GM12878 (cell line): ENCODE measurements around the gene OXT. TPM values are rescaled to one million over a fixed set of nuclear protein-coding genes. Genes with fewer than 3 reads are reported as not detected.

Experiments used
- ATAC-seq: fragments of 200-7000 bp; cut with Tn5 transposase; 3 replicates; pipeline ENCODE4 v1.9.1; 2020; ENCODE audit warnings: mild to moderate bottlenecking, moderate library complexity
- BruUV-seq: library from RNA; stranded (reverse); fragments of 400-500 nt; replicated peaks from 2 replicates; lab custom pipeline; 2021; lab: Mats Ljungman, UMichigan
- CTCF ChIA-PET: fragments of 300-600 bp; sonication (Branson Sonifier 250); formaldehyde crosslinking; extraction: SDS; loops from one replicate; lab custom pipeline; 2021; ENCODE audit warnings: inconsistent platforms; lab: Yijun Ruan, JAX
- POLR2A ChIA-PET: fragments of 350-600 bp; formaldehyde crosslinking; extraction: SDS; loops from one replicate; lab custom pipeline; 2021; ENCODE audit warnings: inconsistent platforms; lab: Charles Lee
- RAD21 ChIA-PET: fragments of 300-600 bp; sonication (Branson Sonifier 250); formaldehyde crosslinking; loops from one replicate; lab custom pipeline; 2023; ENCODE audit warnings: antibody characterized with exemption; ENCODE audit not compliant: unreplicated experiment; lab: Charles Lee
- SMC1A ChIA-PET: fragments of 300-600 bp; sonication (Branson Sonifier 250); formaldehyde crosslinking; loops from one replicate; lab custom pipeline; 2023; ENCODE audit not compliant: unreplicated experiment, uncharacterized antibody; lab: Charles Lee
- DNase-seq: peaks from one replicate; pipeline ENCODE4 v3.0.0-alpha.2; 2011; ENCODE audit warnings: low read depth, low spot score
- FAIRE-seq: peaks from 3 replicates; lab custom pipeline; 2011; peaks lifted over from hg19 to GRCh38; lab: Jason Lieb, UNC
- H2AFZ ChIP-seq: 2 replicates; pipeline ENCODE4 v1.6.0; 2011; ENCODE audit warnings: low read depth, low read length, control low read depth; ENCODE audit not compliant: control insufficient read depth
- H3K27ac ChIP-seq: 2 replicates; pipeline ENCODE4 v1.5.1; 2011; ENCODE audit warnings: control low read depth; ENCODE audit not compliant: control insufficient read depth, insufficient read depth
- H3K27me3 ChIP-seq, 2 experiments: replicated peaks in 1 of 2; 2 replicates each; pipeline versions ENCODE4 v1.6.0 to v1.6.1; 2011; ENCODE audit warnings: low read length in 1 of 2; ENCODE audit not compliant: control insufficient read depth in 2 of 2, insufficient read depth in 2 of 2
- H3K36me3 ChIP-seq, 2 experiments: 2 replicates each; pipeline ENCODE4 v1.5.1; 2011; ENCODE audit warnings: low read length in 1 of 2; ENCODE audit not compliant: control insufficient read depth in 2 of 2, insufficient read depth in 2 of 2
- H3K4me1 ChIP-seq: 2 replicates; pipeline ENCODE4 v1.6.1; 2011; ENCODE audit warnings: mild to moderate bottlenecking, low read length, moderate library complexity, mixed read lengths; ENCODE audit not compliant: control insufficient read depth, insufficient read depth
- H3K4me2 ChIP-seq: 2 replicates; pipeline ENCODE4 v1.6.0; 2011; ENCODE audit warnings: control low read depth; ENCODE audit not compliant: control insufficient read depth, insufficient read depth
- H3K4me3 ChIP-seq: fragments of 200-600 bp; sonication (generic); 2 replicates; pipeline ENCODE4 v1.5.1; 2016
- H3K79me2 ChIP-seq: 2 replicates; pipeline ENCODE4 v1.6.0; 2011; ENCODE audit warnings: low read length; ENCODE audit not compliant: control insufficient read depth, insufficient read depth
- H3K9ac ChIP-seq: 2 replicates; pipeline ENCODE4 v1.8.0; 2011; ENCODE audit warnings: low read length, control low read depth, mixed read lengths; ENCODE audit not compliant: control insufficient read depth, insufficient read depth
- H3K9me3 ChIP-seq: replicated peaks from 3 replicates; pipeline ENCODE4 v1.5.1; 2011; ENCODE audit warnings: mild to moderate bottlenecking, low read length; ENCODE audit not compliant: control insufficient read depth, insufficient read depth
- H4K20me1 ChIP-seq: 2 replicates; pipeline ENCODE4 v1.6.0; 2011; ENCODE audit not compliant: control insufficient read depth, insufficient read depth
- POLR2AphosphoS2 ChIP-seq: IDR thresholded peaks from 2 replicates; pipeline ENCODE4 v1.6.1; 2011; ENCODE audit warnings: low read depth, mild to moderate bottlenecking, low read length, improper control_type of control experiment, moderate library complexity
- WGBS: methylation state at CpG from one replicate; pipeline ENCODE4 v1.1.6; 2016; ENCODE audit warnings: low lambda C conversion rate; ENCODE audit not compliant: insufficient replicate concordance, insufficient coverage; ENCODE audit errors: missing lambda C conversion rate; 5-methylcytosine and 5-hydroxymethylcytosine counted together
- in situ Hi-C: fragments of 300-500 bp; cut with MboI; formaldehyde crosslinking; loops from 9 replicates; pipeline ENCODE4 v1.14.3; 2018; ENCODE audit warnings: mixed read lengths
- intact Hi-C: fragments of 100-400 bp; cut with micrococcal nuclease; formaldehyde crosslinking; loops from one replicate; pipeline ENCODE4 v1.14.2; 2022; ENCODE audit not compliant: unreplicated experiment
- polyA plus RNA-seq, 11 experiments: library from polyadenylated mRNA; depleted of rRNA in 4 of 11; unstranded in 6 of 11; stranded (reverse) in 5 of 11; fragments of >200 nt; fragmentation: Nextera tagmentation in 4 of 11; fragmentation: Illumina TruSeq in 1 of 11; extraction: Ambion mirVana in 4 of 11; extraction: Trizol in 1 of 11; gene quantifications; 1 replicate in 1 of 11; 2 replicates in 10 of 11; pipeline versions ENCODE4 v1.2.1 to v1.2.3, GENCODE V29; 2011 to 2016; ENCODE audit warnings: inconsistent platforms in 2 of 11, missing spikeins in 2 of 11, low read depth in 1 of 11
- total RNA-seq, 4 experiments: library from RNA; depleted of rRNA in 3 of 4; stranded (reverse); fragments of >200 nt in 3 of 4; fragmentation: Illumina TruSeq in 1 of 4; extraction: Trizol in 1 of 4; gene quantifications; 2 replicates each; pipeline versions ENCODE4 v1.2.1 to v1.2.3, GENCODE V29; 2013 to 2021
- TF ChIP-seq, protein P1 (sequence below): fragments of 450-650 bp; IDR thresholded peaks from 2 replicates; pipeline ENCODE4 v1.6.1; 2016; ENCODE audit warnings: mild to moderate bottlenecking
- TF ChIP-seq, protein P2 (sequence below): IDR thresholded peaks from 2 replicates; pipeline ENCODE4 v1.6.1; 2011; ENCODE audit warnings: mild to moderate bottlenecking, low read depth, low read length, moderate library complexity; ENCODE audit not compliant: insufficient replicate concordance
- TF ChIP-seq, protein P3 (sequence below): fragments of 450-650 bp; IDR thresholded peaks from 2 replicates; pipeline ENCODE4 v1.6.1; 2016; ENCODE audit warnings: mild to moderate bottlenecking

OXT gene
- total and polyA plus RNA-seq, 10 of the 15 experiments (the other 5 are each of a cell fraction or from before 2014, with no cell fraction given) = not detected

GRCh38 chr20:3046677-3047462, 24.6 kb upstream of the OXT start:
- ChIA-PET POLR2A (interaction anchor here (1.8 kb wide), 1 partner anchor 114 kb away, joined by 13 read pairs; no protein-coding TSS in a partner anchor), SMC1A (no interaction called here), RAD21 (no interaction called here), CTCF (no interaction called here)
- in situ Hi-C loops = no loop called here
- Histone ChIP-seq H3K27ac (peak overlapping the region; percentile 87), H3K9me3 (no peaks in the 10 kb centered on the region), H3K27me3 (no peaks in the 10 kb centered on the region), H2AFZ (peak overlapping the region; percentile 61), H4K20me1 (no peaks in the 10 kb centered on the region), H3K4me3 (peak overlapping the region; percentile 80), H3K79me2 (peaks cover 13% of the 10 kb centered on the region), H3K9ac (peak overlapping the region; percentile 65), H3K4me2 (peak overlapping the region; percentile 70), H3K4me1 (no peaks in the 10 kb centered on the region; the same call in 1 of the 2 replicates), H3K36me3 (peaks cover 4 to 6% of the 10 kb centered on the region in 2 experiments; a peak in 2 of 4 replicates)
- intact Hi-C loops = loop anchor here (10.0 kb wide), 1 partner anchor 158 kb away; the partner anchor contains the start of genes DDRGK1 and ITPA
- ATAC-seq (peak; percentile 5), DNase-seq (no peak), FAIRE-seq (no peak)
- no TSS peak for BruUV-seq
- WGBS = 47% methylated on average over 39 of the region's 39 CpGs
- TF ChIP-seq, protein P1, sequence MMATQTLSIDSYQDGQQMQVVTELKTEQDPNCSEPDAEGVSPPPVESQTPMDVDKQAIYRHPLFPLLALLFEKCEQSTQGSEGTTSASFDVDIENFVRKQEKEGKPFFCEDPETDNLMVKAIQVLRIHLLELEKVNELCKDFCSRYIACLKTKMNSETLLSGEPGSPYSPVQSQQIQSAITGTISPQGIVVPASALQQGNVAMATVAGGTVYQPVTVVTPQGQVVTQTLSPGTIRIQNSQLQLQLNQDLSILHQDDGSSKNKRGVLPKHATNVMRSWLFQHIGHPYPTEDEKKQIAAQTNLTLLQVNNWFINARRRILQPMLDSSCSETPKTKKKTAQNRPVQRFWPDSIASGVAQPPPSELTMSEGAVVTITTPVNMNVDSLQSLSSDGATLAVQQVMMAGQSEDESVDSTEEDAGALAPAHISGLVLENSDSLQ = peak; percentile 90
- TF ChIP-seq, protein P2, sequence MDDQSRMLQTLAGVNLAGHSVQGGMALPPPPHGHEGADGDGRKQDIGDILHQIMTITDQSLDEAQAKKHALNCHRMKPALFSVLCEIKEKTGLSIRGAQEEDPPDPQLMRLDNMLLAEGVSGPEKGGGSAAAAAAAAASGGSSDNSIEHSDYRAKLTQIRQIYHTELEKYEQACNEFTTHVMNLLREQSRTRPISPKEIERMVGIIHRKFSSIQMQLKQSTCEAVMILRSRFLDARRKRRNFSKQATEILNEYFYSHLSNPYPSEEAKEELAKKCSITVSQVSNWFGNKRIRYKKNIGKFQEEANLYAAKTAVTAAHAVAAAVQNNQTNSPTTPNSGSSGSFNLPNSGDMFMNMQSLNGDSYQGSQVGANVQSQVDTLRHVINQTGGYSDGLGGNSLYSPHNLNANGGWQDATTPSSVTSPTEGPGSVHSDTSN = peak; percentile 69
- TF ChIP-seq POLR2AphosphoS2 = no peak
- TF ChIP-seq, protein P3, sequence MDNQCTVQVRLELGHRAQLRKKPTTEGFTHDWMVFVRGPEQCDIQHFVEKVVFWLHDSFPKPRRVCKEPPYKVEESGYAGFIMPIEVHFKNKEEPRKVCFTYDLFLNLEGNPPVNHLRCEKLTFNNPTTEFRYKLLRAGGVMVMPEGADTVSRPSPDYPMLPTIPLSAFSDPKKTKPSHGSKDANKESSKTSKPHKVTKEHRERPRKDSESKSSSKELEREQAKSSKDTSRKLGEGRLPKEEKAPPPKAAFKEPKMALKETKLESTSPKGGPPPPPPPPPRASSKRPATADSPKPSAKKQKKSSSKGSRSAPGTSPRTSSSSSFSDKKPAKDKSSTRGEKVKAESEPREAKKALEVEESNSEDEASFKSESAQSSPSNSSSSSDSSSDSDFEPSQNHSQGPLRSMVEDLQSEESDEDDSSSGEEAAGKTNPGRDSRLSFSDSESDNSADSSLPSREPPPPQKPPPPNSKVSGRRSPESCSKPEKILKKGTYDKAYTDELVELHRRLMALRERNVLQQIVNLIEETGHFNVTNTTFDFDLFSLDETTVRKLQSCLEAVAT = peak; percentile 66
